ENCODE results near the gene CCDC93. TPM values are rescaled to one million over a fixed set of nuclear protein-coding genes. Genes with fewer than 3 reads are reported as not detected.

The CCDC93 gene
- total and polyA plus RNA-seq, 4 donors = 9.6 to 45.6 (median 24.2) TPM

DNA sequence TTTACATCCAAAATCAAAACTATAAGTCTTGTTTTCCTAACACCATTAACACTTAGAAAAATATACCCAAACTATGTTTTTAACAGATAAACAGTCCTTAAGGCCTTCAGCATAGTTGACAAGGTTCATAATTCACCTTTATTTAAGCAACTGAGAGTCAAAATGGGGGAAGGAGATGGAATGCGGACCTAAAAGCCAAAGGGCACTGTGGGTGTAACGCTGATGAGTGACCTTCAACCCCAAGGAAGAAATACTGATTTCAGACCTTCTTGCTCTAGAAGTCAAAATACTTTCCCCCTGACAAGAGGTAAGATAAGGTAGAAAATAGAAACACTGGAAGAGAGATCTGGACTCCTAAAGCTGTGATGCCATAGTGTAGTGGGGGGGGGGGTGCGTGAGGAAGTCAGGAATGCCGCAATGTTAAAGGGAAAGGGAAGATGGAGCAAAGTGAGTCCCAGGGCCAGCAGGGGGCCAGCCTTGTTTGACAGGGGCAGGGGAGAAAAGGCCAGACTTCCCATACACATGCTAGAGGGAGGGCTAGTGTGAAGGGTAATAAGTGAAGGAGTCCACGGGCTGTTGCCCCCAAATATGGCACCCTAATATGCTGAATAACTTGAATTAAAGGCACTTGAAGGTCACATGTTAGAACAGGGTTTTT, 31.4 kb downstream of the CCDC93 start:
- no peak overlapping the region for H3K27ac ChIP-seq (ENCODE audit: low read depth in 1 of 2, low read length in 1 of 2)
- peaks cover 5 to 23% (median 10%) of the 10 kb centered on the region in 4 donors for H3K36me3 ChIP-seq (ENCODE audit: control insufficient read depth in 4 of 4, insufficient read depth in 4 of 4, low read length in 4 of 4)
- no peaks in the 10 kb centered on the region for H3K9me3 ChIP-seq (ENCODE audit: control insufficient read depth in 4 of 4, insufficient read depth in 3 of 4, low read length in 3 of 4)
- H3K27me3 ChIP-seq (ENCODE audit: control insufficient read depth in 3 of 3, insufficient read depth in 3 of 3, low read length in 2 of 3) = no peaks in the 10 kb centered on the region
- WGBS, 2 donors = 86 to 94% methylated on average over 5 of the region's 5 CpGs
- DNase-seq (no peak), ATAC-seq (ENCODE audit: insufficient read depth, low FRiP score) (no peak)
- TF ChIP-seq, protein P1, sequence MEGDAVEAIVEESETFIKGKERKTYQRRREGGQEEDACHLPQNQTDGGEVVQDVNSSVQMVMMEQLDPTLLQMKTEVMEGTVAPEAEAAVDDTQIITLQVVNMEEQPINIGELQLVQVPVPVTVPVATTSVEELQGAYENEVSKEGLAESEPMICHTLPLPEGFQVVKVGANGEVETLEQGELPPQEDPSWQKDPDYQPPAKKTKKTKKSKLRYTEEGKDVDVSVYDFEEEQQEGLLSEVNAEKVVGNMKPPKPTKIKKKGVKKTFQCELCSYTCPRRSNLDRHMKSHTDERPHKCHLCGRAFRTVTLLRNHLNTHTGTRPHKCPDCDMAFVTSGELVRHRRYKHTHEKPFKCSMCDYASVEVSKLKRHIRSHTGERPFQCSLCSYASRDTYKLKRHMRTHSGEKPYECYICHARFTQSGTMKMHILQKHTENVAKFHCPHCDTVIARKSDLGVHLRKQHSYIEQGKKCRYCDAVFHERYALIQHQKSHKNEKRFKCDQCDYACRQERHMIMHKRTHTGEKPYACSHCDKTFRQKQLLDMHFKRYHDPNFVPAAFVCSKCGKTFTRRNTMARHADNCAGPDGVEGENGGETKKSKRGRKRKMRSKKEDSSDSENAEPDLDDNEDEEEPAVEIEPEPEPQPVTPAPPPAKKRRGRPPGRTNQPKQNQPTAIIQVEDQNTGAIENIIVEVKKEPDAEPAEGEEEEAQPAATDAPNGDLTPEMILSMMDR (IDR thresholded peaks at IDR 0.05; ENCODE audit: control extremely low read depth, extremely low read depth) = no peak
- H3K4me3 ChIP-seq = no peak overlapping the region
- peaks cover 0 to 7% (median 4%) of the 10 kb centered on the region in 5 donors for H3K4me1 ChIP-seq (ENCODE audit: control insufficient read depth in 5 of 5, insufficient read depth in 5 of 5, low read length in 5 of 5)
- H3K9ac ChIP-seq (ENCODE audit: insufficient read depth in 1 of 2, low read length in 2 of 2) = no peak overlapping the region

DNA sequence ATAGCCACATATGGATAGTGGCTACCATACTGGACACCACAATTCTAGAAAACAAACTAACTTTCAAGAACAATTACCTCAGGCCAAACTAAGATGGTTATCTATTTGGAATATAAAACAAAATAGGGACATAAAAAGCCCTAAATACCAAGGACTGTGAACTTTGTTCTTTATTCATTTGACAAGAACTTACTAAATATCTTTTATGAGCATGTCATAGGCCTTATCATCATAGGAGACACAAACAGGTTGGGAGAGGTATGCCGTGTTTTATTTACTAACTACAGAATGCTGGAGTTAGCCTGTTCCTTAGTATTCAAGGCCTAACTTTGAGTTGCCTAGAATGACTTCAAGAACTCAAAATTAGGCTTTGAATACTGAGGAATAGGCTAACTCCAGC, 32.1 kb downstream of the CCDC93 start:
- Histone ChIP-seq H3K27ac (ENCODE audit: low read depth in 1 of 2, low read length in 1 of 2) (no peak overlapping the region), H3K4me1 (ENCODE audit: control insufficient read depth in 5 of 5, insufficient read depth in 5 of 5, low read length in 5 of 5) (peaks cover 0 to 7% (median 4%) of the 10 kb centered on the region in 5 donors), H3K9ac (ENCODE audit: insufficient read depth in 1 of 2, low read length in 2 of 2) (no peak overlapping the region), H3K9me3 (ENCODE audit: control insufficient read depth in 4 of 4, insufficient read depth in 3 of 4, low read length in 3 of 4) (no peaks in the 10 kb centered on the region), H3K27me3 (ENCODE audit: control insufficient read depth in 3 of 3, insufficient read depth in 3 of 3, low read length in 2 of 3) (no peaks in the 10 kb centered on the region), H3K4me3 (no peak overlapping the region), H3K36me3 (ENCODE audit: control insufficient read depth in 4 of 4, insufficient read depth in 4 of 4, low read length in 4 of 4) (peaks cover 7 to 23% (median 14%) of the 10 kb centered on the region in 4 donors)
- 94 to 100% methylated on average over 1 of the region's 1 CpG for WGBS, 2 donors
- TF ChIP-seq, protein P1 (IDR thresholded peaks at IDR 0.05; ENCODE audit: control extremely low read depth, extremely low read depth) = no peak
- ATAC-seq (ENCODE audit: insufficient read depth, low FRiP score) = no peak
- DNase-seq = no peak

DNA sequence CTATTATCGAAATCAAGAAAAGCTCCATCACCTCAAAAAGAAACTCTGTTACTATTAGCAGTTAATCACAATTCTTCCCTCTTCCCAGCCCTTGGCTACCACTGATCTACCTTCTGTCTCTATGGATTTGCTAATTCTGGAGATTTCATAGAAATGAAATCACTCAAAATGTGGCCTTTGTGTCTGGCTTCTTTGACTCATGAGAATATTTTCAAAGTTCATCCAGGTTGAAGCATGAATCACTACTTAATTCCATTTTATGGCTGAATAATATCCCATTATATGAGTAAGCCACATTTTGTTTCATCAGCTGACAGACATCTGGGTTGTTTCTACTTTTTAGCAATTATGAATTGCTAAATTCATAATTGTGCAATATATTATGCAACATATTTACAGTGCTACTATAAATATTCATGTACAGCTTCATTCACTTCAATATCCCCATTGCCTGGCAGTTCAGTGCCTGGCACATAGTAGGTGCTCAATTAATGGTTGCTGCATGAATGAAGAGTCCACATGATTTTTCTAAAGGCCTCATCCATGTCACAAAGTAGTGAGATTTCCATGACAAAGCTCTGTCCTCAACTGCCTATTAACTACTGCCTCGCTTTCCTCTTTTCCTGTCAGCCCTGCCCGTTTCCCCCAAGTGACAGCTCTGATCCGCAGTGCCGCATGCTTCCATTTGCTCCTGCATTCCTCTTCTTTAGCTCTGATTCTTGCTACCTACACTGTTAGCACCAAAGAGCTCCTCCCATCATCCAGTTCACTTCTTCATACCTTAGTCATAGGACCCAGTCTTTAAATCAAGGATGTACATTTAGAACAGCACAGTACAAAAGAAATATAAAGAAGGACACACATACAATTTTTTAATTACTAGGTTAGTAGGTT, 32.8 kb downstream of the CCDC93 start:
- 44 to 71% methylated on average over 5 of the region's 5 CpGs for WGBS, 2 donors
- Histone ChIP-seq H3K27ac (ENCODE audit: low read depth in 1 of 2, low read length in 1 of 2) (no peak overlapping the region), H3K27me3 (ENCODE audit: control insufficient read depth in 3 of 3, insufficient read depth in 3 of 3, low read length in 2 of 3) (no peaks in the 10 kb centered on the region), H3K4me1 (ENCODE audit: control insufficient read depth in 5 of 5, insufficient read depth in 5 of 5, low read length in 5 of 5) (peaks cover 0 to 7% (median 4%) of the 10 kb centered on the region in 5 donors), H3K9me3 (ENCODE audit: control insufficient read depth in 4 of 4, insufficient read depth in 3 of 4, low read length in 3 of 4) (no peaks in the 10 kb centered on the region), H3K36me3 (ENCODE audit: control insufficient read depth in 4 of 4, insufficient read depth in 4 of 4, low read length in 4 of 4) (peaks cover 7 to 22% (median 14%) of the 10 kb centered on the region in 4 donors), H3K4me3 (no peak overlapping the region), H3K9ac (ENCODE audit: insufficient read depth in 1 of 2, low read length in 2 of 2) (no peak overlapping the region)
- DNase-seq (peak in 2 of 3 donors; percentile 21 to 65), ATAC-seq (ENCODE audit: insufficient read depth, low FRiP score) (peak; percentile 75)
- TF ChIP-seq, protein P1 (IDR thresholded peaks at IDR 0.05; ENCODE audit: control extremely low read depth, extremely low read depth) = no peak
